Gastrocnemius medialis (tissue), 4 donors: Measurements from ENCODE around the gene EIF4E2. TPM values are rescaled to one million over a fixed set of nuclear protein-coding genes. Genes with fewer than 3 reads are reported as not detected.

Experiments
- ATAC-seq, 2 donors: fragments of 150-250 bp; one replicate each; pipeline ENCODE4 v1.9.1; 2016
- DNase-seq, 2 donors: peaks; one replicate each; pipeline ENCODE4 v3.0.0-alpha.2; 2019
- H3K27ac ChIP-seq, 4 donors: fragments of 200-600 bp; sonication (generic); 1 replicate in 1 of 4; 2 replicates in 3 of 4; pipeline ENCODE4 v1.5.1; 2016 to 2018; ENCODE audit warnings: mild to moderate bottlenecking in 2 of 4, moderate library complexity in 1 of 4
- H3K27me3 ChIP-seq, 3 donors: fragments of 200-600 bp; sonication (generic) in 2 of 3; 1 replicate in 1 of 3; 2 replicates in 2 of 3; pipeline versions ENCODE4 v1.5.1 to v1.6.0; 2016 to 2019; ENCODE audit warnings: mild to moderate bottlenecking in 1 of 3, moderate library complexity in 1 of 3
- H3K36me3 ChIP-seq, 2 donors: fragments of 200-600 bp; sonication (generic) in 1 of 2; one replicate each; pipeline ENCODE4 v1.5.1; 2017 to 2018
- H3K4me1 ChIP-seq, 2 donors: fragments of 200-600 bp; sonication (generic) in 1 of 2; one replicate each; pipeline ENCODE4 v1.5.1; 2016 to 2017; ENCODE audit warnings: mild to moderate bottlenecking in 2 of 2
- H3K4me3 ChIP-seq, 4 donors: fragments of 200-600 bp; sonication (generic) in 3 of 4; 1 replicate in 1 of 4; 2 replicates in 3 of 4; pipeline ENCODE4 v1.5.1; 2016 to 2019; ENCODE audit warnings: mild to moderate bottlenecking in 2 of 4
- H3K9me3 ChIP-seq, 3 donors: fragments of 200-600 bp; sonication (generic) in 2 of 3; 1 replicate in 1 of 3; 2 replicates in 2 of 3; pipeline ENCODE4 v1.5.1; 2016 to 2019
- CTCF ChIP-seq, 5 experiments: fragments of 450-650 bp in 3 of 5; fragments of 200-600 bp in 2 of 5; sonication (generic) in 2 of 5; IDR thresholded peaks in 4 of 5; conservative IDR thresholded peaks in 1 of 5; 1 replicate in 4 of 5; 2 replicates in 1 of 5; pipeline ENCODE4 v1.5.1; 2016 to 2019; ENCODE audit warnings: antibody characterized with exemption in 5 of 5, mild to moderate bottlenecking in 3 of 5, moderate library complexity in 3 of 5
- POLR2A ChIP-seq, 2 donors: fragments of 450-650 bp; IDR thresholded peaks; one replicate each; pipeline ENCODE4 v1.6.1; 2017; ENCODE audit warnings: antibody characterized with exemption in 2 of 2, mild to moderate bottlenecking in 2 of 2, moderate library complexity in 2 of 2
- in situ Hi-C, 4 donors: fragments of 200-750 bp; cut with MboI; loops; one replicate each; pipeline versions ENCODE4 v1.15.0 to v1.8.0; 2017; ENCODE audit warnings: low sequenced_read_pairs in 4 of 4
- intact Hi-C: fragments of 100-400 bp; cut with DNase I; formaldehyde crosslinking; loops from one replicate; pipeline ENCODE4 v1.15.1; 2023; ENCODE audit warnings: low total_unique reads
- total RNA-seq, 4 donors: library from RNA; depleted of rRNA; stranded (reverse); fragments of >200 nt; gene quantifications; one replicate each; pipeline versions ENCODE4 v1.1.0 to v1.2.3, GENCODE V29; 2016

Gene EIF4E2
- total RNA-seq, 4 donors from 2014 or later, result 57.9 to 111 (median 71.2) TPM

GRCh38 chr2:232607011-232607410, 56.5 kb downstream of the EIF4E2 start:
- H3K4me3 ChIP-seq, result no peak overlapping the region
- DNase-seq, result no peak

GRCh38 chr2:232609607-232610006, 59.1 kb downstream of the EIF4E2 start:
- peaks cover 0 to 6% of the 10 kb centered on the region in 2 donors for H3K4me1 ChIP-seq
- H3K36me3 ChIP-seq, result no peaks in the 10 kb centered on the region
- TF ChIP-seq CTCF (IDR thresholded peaks at IDR 0.05 in 4 of 5, conservative IDR thresholded peaks at IDR 0.05 in 1 of 5) (no peak), POLR2A (IDR thresholded peaks at IDR 0.05) (no peak)
- intact Hi-C loops, result no loop called here
- in situ Hi-C loops, result loop anchor here (10.0 to 25.0 kb wide), 6 partner anchors 203 to 645 kb away; partner anchors contain the start of genes ATG16L1 (in 3 of the 4), INPP5D (in 2 of the 4), NEU2 (in 1 of the 4) and SNORC (in 1 of the 4)
- no peak for ATAC-seq
- H3K9me3 ChIP-seq, result no peaks in the 10 kb centered on the region
- no peak for DNase-seq
- H3K4me3 ChIP-seq, result no peak overlapping the region
- no peaks in the 10 kb centered on the region for H3K27me3 ChIP-seq
- H3K27ac ChIP-seq, result no peak overlapping the region

More at GRCh38 chr2:232607011-232607410, 56.5 kb downstream of the EIF4E2 start:
- intact Hi-C loops (no loop called here), in situ Hi-C loops (loop anchor here (10.0 to 25.0 kb wide), 5 partner anchors 205 to 648 kb away; partner anchors contain the start of genes ATG16L1 (in 3 of the 4), INPP5D (in 2 of the 4), NEU2 (in 1 of the 4) and SNORC (in 1 of the 4))
- Histone ChIP-seq H3K27ac (no peak overlapping the region), H3K36me3 (no peaks in the 10 kb centered on the region), H3K27me3 (no peaks in the 10 kb centered on the region), H3K9me3 (no peaks in the 10 kb centered on the region), H3K4me1 (peaks cover 0 to 6% of the 10 kb centered on the region in 2 donors)
- ATAC-seq, result no peak
- TF ChIP-seq CTCF (IDR thresholded peaks at IDR 0.05 in 4 of 5, conservative IDR thresholded peaks at IDR 0.05 in 1 of 5) (no peak), POLR2A (IDR thresholded peaks at IDR 0.05) (no peak)

- no peak for DNase-seq
- Histone ChIP-seq H3K4me3 (no peak overlapping the region), H3K9me3 (no peaks in the 10 kb centered on the region), H3K27ac (no peak overlapping the region), H3K36me3 (no peaks in the 10 kb centered on the region), H3K27me3 (no peaks in the 10 kb centered on the region), H3K4me1 (peaks cover 0 to 6% of the 10 kb centered on the region in 2 donors)
- in situ Hi-C loops, result loop anchor here in 3 of 4 donors (10.0 to 25.0 kb wide), 5 partner anchors 202 to 635 kb away; partner anchors contain the start of genes INPP5D (in 2 of the 3), NEU2 (in 1 of the 3) and SNORC (in 1 of the 3)
- ATAC-seq, result no peak
- intact Hi-C loops, result no loop called here
- TF ChIP-seq POLR2A (IDR thresholded peaks at IDR 0.05) (no peak), CTCF (IDR thresholded peaks at IDR 0.05 in 4 of 5, conservative IDR thresholded peaks at IDR 0.05 in 1 of 5) (no peak)
These were observed 59.6 kb downstream of the EIF4E2 start for GRCh38 chr2:232610081-232610480.

GRCh38 chr2:232611061-232611460, 60.6 kb downstream of the EIF4E2 start:
- no peak overlapping the region for H3K4me3 ChIP-seq
- peaks cover 0 to 3% of the 10 kb centered on the region in 2 donors for H3K4me1 ChIP-seq
- H3K27me3 ChIP-seq, result no peaks in the 10 kb centered on the region
- in situ Hi-C loops (loop anchor here in 3 of 4 donors (10.0 to 25.0 kb wide), 5 partner anchors 201 to 634 kb away; partner anchors contain the start of genes INPP5D (in 2 of the 3), NEU2 (in 1 of the 3) and SNORC (in 1 of the 3)), intact Hi-C loops (loop anchor here (1.0 kb wide), 1 partner anchor 58 kb away; no protein-coding TSS in a partner anchor)
- no peaks in the 10 kb centered on the region for H3K36me3 ChIP-seq
- DNase-seq (no peak), ATAC-seq (peak in 1 of 2 donors; percentile 21)
- no peak for TF ChIP-seq POLR2A (IDR thresholded peaks at IDR 0.05)
- TF ChIP-seq CTCF (IDR thresholded peaks at IDR 0.05 in 4 of 5, conservative IDR thresholded peaks at IDR 0.05 in 1 of 5), result no peak
- no peak overlapping the region for H3K27ac ChIP-seq
- H3K9me3 ChIP-seq, result no peaks in the 10 kb centered on the region
